ENCODE measurements around the gene HYAL3.
"Not testable (repeated sequence)": the region's sequence is repeated elsewhere in the genome, so short reads cannot be mapped to it uniquely, and the experiment has no call there.

HYAL3 gene

GRCh38 chr3:50269977-50270413 is 29.2 kb downstream of the HYAL3 start:
- DNase-seq (ENCODE audit: low read depth): peak; percentile 81

GRCh38 chr3:50269460-50269859 is 29.7 kb downstream of the HYAL3 start:
- DNase-seq (ENCODE audit: low read depth): no peak

- DNase-seq (ENCODE audit: low read depth): peak; percentile 89
These were observed 30.3 kb downstream of the HYAL3 start, which contains the start of gene SEMA3B for GRCh38 chr3:50268703-50269451. SEMA3B (plus strand) TSS chr3:50269147; CDS start chr3:50269241, 94 bp downstream.

DNA sequence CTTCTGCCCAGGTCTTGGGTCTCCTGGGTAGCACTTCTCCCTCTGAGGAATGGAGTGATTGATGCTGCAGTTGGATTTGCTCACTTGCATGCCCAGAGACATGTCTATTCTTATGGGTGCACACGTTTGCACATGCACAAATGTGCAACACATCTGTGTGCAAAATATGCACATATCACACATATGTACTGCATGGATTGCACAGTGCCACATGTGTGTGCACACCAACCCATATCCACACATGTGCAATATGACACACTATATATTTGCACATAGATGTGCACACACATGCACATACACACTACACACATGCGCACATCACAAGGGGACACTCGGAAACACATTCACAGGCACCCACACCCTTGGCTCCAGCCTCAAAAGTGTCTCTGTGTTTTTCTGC is 30.9 kb downstream of the HYAL3 start:
- DNase-seq (ENCODE audit: low read depth): no peak

DNA sequence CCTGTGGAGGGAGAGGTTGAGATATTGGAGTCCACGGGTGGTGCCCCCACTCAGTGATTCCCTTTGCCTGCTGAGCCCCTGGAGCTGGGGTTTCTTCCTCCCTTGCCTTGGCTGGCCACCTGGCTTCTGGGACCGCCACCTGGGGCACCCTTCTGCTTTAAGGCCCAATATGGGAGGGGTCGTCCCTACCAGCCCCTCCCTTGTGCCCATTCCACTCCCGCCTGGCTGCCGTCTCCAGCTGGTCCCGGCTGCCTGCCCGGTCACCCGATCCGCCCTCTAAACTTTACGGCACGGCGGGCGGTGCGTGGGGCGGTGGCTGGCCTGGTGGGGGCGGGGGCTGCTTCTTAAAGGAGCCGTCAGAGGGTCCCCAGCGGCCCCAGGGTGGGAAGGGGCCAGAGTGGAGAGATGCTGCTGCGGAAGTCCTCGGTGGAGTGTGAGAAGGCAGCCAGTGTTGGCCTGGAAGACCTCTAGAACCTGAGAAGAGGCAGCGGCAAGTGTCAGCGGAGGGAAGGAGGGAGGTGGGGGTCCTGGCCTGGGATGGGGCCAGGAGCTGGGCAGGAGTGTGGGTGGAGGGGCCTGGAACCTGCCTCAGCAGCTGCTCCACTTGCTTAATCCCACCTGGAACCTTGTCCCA is 31.8 kb downstream of the HYAL3 start:
- DNase-seq (ENCODE audit: low read depth): peak; percentile 56

GRCh38 chr3:50266836-50267235 is 32.4 kb downstream of the HYAL3 start:
- DNase-seq (ENCODE audit: low read depth): no peak

DNA sequence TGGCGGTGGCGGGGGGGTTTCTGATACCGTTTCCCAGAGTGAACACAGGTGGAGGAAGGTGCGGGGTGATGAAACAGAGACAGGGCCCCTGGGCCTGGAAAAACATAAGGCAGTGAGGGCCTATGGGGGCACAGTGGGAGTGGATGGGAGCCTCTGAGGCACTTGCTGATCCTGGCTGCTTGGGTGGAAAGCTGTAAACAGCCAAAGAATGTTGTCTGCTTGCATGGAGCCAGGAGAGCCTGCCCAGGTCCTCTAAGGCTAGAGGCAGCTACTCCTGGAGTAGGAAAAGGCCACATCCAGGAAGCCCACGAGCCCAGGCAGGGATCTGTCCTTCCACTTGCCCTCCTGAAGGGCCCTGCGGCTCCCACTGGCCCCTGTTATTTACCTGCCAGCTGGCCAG is 33.2 kb downstream of the HYAL3 start:
- DNase-seq (ENCODE audit: low read depth): peak; percentile 47

DNA sequence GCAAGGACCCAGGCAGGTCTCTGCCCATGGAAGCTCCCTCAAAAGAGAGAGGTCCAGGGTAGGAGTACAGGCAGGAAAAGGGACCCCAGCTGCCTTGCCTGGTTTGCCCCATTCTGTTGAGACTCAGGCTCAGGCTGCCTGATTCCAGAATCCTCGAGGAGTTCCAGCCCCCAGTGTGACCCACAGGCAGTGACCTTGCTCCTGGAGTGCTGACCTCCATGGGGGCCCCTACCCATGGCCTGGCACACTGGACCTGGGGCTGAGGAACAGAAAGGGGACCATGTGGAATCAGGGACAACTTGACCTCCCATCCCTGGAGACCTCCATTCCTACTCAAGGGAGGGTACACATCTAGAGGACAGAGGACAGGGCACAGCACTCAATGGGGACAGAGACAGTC is 33.6 kb downstream of the HYAL3 start:
- no peak for DNase-seq (ENCODE audit: low read depth)

DNA sequence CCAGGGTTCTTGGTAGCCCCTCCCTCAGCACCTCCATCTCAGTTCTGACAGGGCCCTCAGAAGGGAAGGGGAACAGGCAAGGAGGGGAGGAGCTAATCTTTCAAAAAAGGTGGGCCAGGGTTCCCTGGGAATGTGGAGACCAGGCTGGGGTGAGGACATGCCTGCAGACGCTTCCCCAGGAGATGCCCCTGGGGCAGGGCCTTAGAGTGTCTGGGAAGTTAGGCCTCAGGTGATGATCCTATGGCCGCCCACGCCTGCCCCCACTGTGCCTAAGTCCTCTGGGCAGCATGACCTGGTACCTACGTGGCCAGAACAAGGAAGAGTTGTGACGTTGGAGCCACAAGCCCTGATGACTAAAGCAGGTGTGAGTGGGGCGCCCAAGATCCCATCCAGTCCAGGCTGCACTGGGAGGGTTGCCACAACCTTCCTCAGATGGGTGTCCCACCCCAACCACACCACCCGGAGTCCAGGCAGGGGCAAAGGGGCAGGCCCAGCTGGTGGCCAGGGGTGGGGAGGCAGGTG is 34.2 kb downstream of the HYAL3 start:
- DNase-seq (ENCODE audit: low read depth): no peak

GRCh38 chr3:50264383-50264963 is 34.7 kb downstream of the HYAL3 start:
- peak; percentile 99 for DNase-seq (ENCODE audit: low read depth)

DNA sequence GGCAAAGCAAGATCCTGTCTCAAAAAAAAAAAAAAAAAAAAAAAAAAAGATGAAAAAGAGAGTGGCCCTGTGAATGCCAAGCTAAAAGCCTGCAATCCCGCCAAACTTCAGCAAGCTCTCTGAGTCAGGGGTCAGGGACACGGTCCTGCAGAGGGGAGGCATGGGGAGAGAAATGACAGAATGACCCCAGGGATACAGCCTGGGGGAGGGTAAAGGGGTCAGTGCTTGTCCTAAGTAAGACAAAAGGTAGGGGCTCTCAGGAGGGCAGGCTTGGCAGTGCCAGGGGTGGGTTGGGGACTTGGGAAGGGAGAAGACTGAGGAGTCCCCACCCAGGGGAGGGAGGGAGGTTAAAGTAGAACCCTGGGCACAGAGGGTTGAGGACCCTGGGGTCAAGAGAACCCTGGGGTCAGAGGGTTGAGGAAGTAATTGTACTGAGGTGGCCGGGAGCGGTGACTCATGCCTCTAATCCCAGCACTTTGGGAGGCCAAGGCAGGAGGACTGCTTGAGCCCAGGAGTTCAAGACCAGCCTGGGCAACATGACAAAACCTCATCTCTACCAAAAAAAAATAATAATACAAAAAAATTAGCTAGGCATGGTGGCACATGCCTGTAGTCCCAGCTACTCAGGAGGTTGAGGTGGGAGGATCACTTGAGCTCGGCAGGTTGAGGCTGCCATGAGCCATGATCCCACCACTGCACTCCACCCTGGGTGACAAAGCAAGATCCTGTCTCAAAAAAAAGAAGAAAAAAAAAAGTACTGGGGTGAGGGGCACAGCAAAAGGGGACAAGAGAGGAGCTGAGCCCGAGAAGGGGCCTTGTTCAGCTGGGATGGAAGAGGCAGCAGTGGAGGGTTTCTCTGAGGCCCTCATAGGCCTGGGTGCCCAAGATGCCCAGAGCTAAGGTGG is 35.5 kb downstream of the HYAL3 start:
- DNase-seq (ENCODE audit: low read depth): peak; percentile 57

GRCh38 chr3:50262778-50263177 is 36.4 kb downstream of the HYAL3 start:
- DNase-seq (ENCODE audit: low read depth): no peak

DNA sequence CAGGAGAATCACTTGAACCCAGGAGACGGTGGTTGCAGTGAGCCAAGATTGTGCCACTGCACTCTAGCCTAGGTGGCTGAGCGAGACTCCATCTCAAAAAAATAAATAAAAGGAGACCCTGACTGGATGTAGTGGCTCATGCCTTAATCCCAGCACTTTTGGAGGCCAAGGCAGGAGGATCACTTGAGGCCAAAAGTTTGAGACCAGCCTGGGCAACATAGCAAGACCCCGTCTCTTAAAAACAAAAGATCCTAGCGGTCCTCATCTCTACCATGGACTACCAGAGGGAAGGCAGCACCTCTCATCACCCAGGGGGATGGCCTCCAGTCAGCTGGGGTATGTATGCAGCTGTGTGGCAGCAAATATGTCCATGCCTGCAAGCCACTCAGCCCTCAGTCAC is 37.0 kb downstream of the HYAL3 start:
- not testable (repeated sequence) for DNase-seq (ENCODE audit: low read depth)

DNA sequence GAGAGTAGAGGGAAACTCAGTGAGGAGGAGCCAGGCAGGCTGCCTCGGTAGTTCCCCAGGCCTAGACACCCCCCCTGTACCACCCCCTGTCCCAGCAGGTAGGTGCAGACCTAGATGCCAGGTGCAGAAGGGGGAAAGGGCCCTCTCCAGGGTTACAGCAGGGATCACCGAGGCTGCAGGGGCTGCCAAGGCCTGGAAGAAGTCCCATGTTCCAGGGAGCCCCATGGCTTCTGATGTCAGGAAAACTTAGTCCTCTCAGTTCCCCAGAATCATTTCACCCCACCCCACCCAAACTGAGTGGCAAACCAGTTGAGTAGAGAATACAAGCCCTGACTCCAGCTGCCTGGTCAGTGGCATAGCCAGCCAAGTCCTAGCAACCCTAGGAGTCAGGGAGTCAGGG is 37.7 kb downstream of the HYAL3 start:
- DNase-seq (ENCODE audit: low read depth): no peak

GRCh38 chr3:50260942-50261441 is 38.2 kb downstream of the HYAL3 start:
- DNase-seq (ENCODE audit: low read depth): no peak

DNA sequence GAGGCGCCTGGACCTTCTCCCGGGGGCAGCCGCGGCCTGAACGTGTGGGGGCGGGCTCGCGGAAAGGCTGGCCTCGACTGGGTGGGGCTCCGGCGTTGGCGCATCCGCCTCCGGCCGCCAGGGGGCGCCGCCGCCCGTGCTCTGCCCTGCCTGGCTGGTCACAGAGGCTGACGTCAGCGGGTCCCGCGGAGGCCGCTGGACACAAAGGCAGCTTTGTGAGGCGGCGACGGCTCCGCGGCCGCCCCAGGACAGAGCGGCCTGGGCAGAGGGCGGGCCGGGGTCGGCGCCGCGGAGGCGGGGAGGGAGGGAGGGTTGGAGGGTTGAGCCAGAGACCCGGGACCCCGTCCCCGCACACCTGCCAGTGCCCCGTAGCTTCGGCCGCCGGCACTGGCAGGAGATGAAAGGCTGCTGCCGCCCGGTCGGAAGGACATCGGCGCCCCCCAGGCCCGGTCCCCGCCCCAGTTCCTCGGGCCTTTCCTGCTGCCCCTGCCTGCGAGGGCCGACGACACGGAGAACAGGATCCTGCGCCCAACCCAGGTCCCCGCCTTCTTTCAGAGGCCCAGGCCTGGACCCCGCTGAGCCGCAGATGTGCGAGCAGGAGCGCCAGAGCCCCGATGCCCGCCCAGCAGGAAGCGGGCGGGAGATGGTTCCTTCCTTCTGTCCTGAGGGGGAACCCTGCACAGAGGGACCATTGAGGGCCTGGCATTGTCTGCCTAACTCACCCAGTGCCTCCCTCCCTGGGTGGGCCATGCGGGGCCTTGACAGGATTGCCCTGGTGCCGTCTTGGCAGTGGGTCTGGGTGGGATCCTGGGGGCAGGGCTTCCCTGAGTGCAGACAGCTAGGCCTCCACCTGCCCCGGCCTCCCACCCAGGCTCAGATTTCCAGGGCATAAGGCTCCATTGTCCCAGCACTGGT is 38.9 kb downstream of the HYAL3 start:
- peak; percentile 91 for DNase-seq (ENCODE audit: low read depth)

DNA sequence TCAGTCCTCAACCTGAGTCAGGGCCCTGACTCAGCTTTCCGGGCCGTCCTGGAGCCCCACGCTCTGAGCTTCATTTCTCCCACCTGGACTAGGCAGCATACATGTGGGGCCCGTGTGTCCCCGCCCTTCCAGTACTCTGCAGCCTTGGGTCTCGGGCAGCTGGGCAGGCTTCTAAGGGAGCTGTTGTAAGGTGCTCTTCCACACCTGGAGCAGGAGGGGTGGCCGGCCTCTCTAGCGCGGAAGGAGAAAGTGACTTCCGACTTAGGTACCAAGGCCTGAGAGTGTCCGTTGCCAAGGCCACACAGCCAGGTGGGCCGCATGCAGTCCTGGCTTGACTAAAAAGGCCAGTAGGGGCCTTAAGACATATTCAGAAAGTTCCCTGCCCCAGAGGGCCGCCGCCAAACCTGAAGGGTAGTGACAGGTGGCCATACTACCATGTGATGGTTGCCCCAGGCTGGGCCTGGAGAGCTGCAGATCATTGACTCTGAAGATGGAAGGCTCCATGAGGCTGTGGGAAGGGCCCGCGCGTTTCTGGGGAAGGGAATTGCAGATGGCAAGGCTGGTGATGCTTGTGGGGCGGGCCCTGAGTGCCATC is 39.7 kb downstream of the HYAL3 start:
- DNase-seq (ENCODE audit: low read depth): no peak

GRCh38 chr3:50258979-50259378 is 40.2 kb downstream of the HYAL3 start:
- DNase-seq (ENCODE audit: low read depth): no peak

GRCh38 chr3:50258029-50258680 is 41.0 kb downstream of the HYAL3 start:
- DNase-seq (ENCODE audit: low read depth): no peak

All from EH (cell line).